Activated T-helper 1 cell treated with Interleukin-2 at 50 U/mL for 16 hours (primary cell): Measurements from ENCODE around the gene ZNF205.
"Not testable (repeated sequence)": the region's sequence is repeated elsewhere in the genome, so short reads cannot be mapped to it uniquely, and the experiment has no call there.

Experiments used
- DNase-seq: peaks from one replicate; pipeline ENCODE4 v3.0.0-alpha.2; 2020; ENCODE audit warnings: low read depth

The ZNF205 gene

GRCh38 chr16:3112058-3112880, at the start of gene ZNF205:
Gene ZNF205 (plus strand): TSS chr16:3112586. CDS start chr16:3113431, 845 bp downstream.
- DNase-seq: no peak

- DNase-seq: no peak
Observed at GRCh38 chr16:3063625-3064386, 48.6 kb upstream of the ZNF205 start.

- DNase-seq: peak; percentile 59
Observed at GRCh38 chr16:3065069-3065741, 47.2 kb upstream of the ZNF205 start, which contains the start of gene IL32. Gene IL32 (plus strand): TSS chr16:3065640. CDS start chr16:3065812, 172 bp downstream.

- DNase-seq: no peak
Observed at GRCh38 chr16:3065742-3066439, 46.5 kb upstream of the ZNF205 start.

GRCh38 chr16:3066440-3066748, 46.0 kb upstream of the ZNF205 start:
- DNase-seq: no peak

GRCh38 chr16:3068487-3068886, 43.9 kb upstream of the ZNF205 start:
- DNase-seq: no peak

GRCh38 chr16:3069146-3069545, 43.2 kb upstream of the ZNF205 start:
- not testable (repeated sequence) for DNase-seq

GRCh38 chr16:3070608-3071111, 41.7 kb upstream of the ZNF205 start:
- no peak for DNase-seq

GRCh38 chr16:3071655-3072054, 40.7 kb upstream of the ZNF205 start:
- DNase-seq: no peak

GRCh38 chr16:3072148-3072547, 40.2 kb upstream of the ZNF205 start:
- DNase-seq: not testable (repeated sequence)

- DNase-seq: not testable (repeated sequence)
Observed at GRCh38 chr16:3072576-3073263, 39.7 kb upstream of the ZNF205 start.

- DNase-seq: no peak
Observed at GRCh38 chr16:3073448-3073847, 38.9 kb upstream of the ZNF205 start.

GRCh38 chr16:3074860-3075522, 37.4 kb upstream of the ZNF205 start:
- DNase-seq: peak; percentile 78

- no peak for DNase-seq
Observed at GRCh38 chr16:3075523-3075915, 36.9 kb upstream of the ZNF205 start.

GRCh38 chr16:3075946-3076345, 36.4 kb upstream of the ZNF205 start:
- DNase-seq: not testable (repeated sequence)

- no peak for DNase-seq
Observed at GRCh38 chr16:3076577-3076976, 35.8 kb upstream of the ZNF205 start.

- no peak for DNase-seq
Observed at GRCh38 chr16:3080024-3080423, 32.4 kb upstream of the ZNF205 start.

- DNase-seq: not testable (repeated sequence)
Observed at GRCh38 chr16:3081957-3082356, 30.4 kb upstream of the ZNF205 start.

- not testable (repeated sequence) for DNase-seq
Observed at GRCh38 chr16:3083408-3083807, 29.0 kb upstream of the ZNF205 start.

GRCh38 chr16:3084491-3084890, 27.9 kb upstream of the ZNF205 start:
- DNase-seq: no peak
